ENCODE data around the gene ARL5A. TPM values are rescaled to one million over a fixed set of nuclear protein-coding genes. Genes with fewer than 3 reads are reported as not detected.

Gene ARL5A
- polyA plus RNA-seq, 2 of the 4 experiments (the other 2 are of a cell fraction) = 28.4 to 29.5 TPM

DNA sequence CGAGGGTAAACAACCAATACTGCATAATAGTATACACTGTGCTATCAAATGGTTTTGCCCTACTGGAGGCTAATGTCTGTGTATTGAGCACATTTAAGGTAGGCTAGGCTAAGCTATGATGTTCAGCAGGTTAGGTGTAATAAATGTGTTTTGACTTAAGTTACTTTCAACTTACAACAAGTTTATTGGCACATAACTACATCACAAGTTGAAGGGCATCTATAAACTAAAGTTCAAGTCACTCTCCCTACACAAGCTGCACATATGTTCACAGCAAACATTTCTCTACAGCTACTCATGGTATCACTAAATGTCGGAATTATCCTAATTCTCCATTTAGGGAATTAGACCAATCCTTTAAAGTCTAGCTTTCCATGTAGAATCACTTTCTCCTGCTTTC lies 11.4 kb downstream of the ARL5A start:
- ATAC-seq (no peak), FAIRE-seq (no peak), DNase-seq (ENCODE audit: low read depth in 1 of 2, low spot score in 1 of 2) (no peak)
- Histone ChIP-seq H3K4me2 (no peak overlapping the region), H3K4me3 (no peak overlapping the region), H3K4me1 (no peaks in the 10 kb centered on the region), H3K27ac (no peak overlapping the region), H3K9me3 (no peaks in the 10 kb centered on the region)
- 96% methylated on average over 2 of the region's 2 CpGs for WGBS (ENCODE audit: missing lambda C conversion rate)
- TF ChIP-seq, protein P1, sequence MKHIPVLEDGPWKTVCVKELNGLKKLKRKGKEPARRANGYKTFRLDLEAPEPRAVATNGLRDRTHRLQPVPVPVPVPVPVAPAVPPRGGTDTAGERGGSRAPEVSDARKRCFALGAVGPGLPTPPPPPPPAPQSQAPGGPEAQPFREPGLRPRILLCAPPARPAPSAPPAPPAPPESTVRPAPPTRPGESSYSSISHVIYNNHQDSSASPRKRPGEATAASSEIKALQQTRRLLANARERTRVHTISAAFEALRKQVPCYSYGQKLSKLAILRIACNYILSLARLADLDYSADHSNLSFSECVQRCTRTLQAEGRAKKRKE (CRISPR knock-in tag; IDR thresholded peaks at IDR 0.05; ENCODE audit: low read depth) = no peak
- TF ChIP-seq, protein P2, sequence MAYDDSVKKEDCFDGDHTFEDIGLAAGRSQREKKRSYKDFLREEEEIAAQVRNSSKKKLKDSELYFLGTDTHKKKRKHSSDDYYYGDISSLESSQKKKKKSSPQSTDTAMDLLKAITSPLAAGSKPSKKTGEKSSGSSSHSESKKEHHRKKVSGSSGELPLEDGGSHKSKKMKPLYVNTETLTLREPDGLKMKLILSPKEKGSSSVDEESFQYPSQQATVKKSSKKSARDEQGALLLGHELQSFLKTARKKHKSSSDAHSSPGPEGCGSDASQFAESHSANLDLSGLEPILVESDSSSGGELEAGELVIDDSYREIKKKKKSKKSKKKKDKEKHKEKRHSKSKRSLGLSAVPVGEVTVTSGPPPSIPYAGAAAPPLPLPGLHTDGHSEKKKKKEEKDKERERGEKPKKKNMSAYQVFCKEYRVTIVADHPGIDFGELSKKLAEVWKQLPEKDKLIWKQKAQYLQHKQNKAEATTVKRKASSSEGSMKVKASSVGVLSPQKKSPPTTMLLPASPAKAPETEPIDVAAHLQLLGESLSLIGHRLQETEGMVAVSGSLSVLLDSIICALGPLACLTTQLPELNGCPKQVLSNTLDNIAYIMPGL (CRISPR knock-in tag; IDR thresholded peaks at IDR 0.05; ENCODE audit: borderline replicate concordance) = no peak
- TF ChIP-seq NPAS2 (CRISPR knock-in tag; IDR thresholded peaks at IDR 0.05; ENCODE audit: borderline replicate concordance) (no peak), POLR2A (IDR thresholded peaks at IDR 0.05; ENCODE audit: low read length) (no peak), CHD2 (IDR thresholded peaks at IDR 0.05; ENCODE audit: low read length, partially characterized antibody) (no peak)
- ChIA-PET CTCF (interaction anchor here (1.3 kb wide), 1 partner anchor 9 kb away, joined by 3 read pairs; no protein-coding TSS in a partner anchor), POLR2A (interaction anchor here (1.8 kb wide), 1 partner anchor 11 kb away, joined by 5 read pairs; the partner anchor contains the start of gene ARL5A)

GRCh38 chr2:151815821-151816489 lies 12.3 kb downstream of the ARL5A start:
- no peak for ATAC-seq
- no peak overlapping the region for H3K4me3 ChIP-seq
- ChIA-PET POLR2A (interaction anchor here (1.8 kb wide), 1 partner anchor 12 kb away, joined by 5 read pairs; the partner anchor contains the start of gene ARL5A), CTCF (interaction anchor here (0.7 to 1.3 kb wide), 2 partner anchors 8 to 16 kb away, joined by 3 read pairs; no protein-coding TSS in a partner anchor)
- no peak for DNase-seq (ENCODE audit: low read depth in 1 of 2, low spot score in 1 of 2)
- 0 out of 3 replicates have a peak, but pooled peaks cover 3% of the 10 kb centered on the region for H3K9me3 ChIP-seq
- TF ChIP-seq POLR2AphosphoS2 (conservative IDR thresholded peaks at IDR 0.05; ENCODE audit: low read length) (no peak), EHMT2 (IDR thresholded peaks at IDR 0.05; ENCODE audit: low read depth) (no peak), RFX5 (IDR thresholded peaks at IDR 0.05) (no peak), CHD4 (IDR thresholded peaks at IDR 0.05; ENCODE audit: borderline replicate concordance) (no peak)
- H3K4me1 ChIP-seq = no peaks in the 10 kb centered on the region
- no peak overlapping the region for H3K27ac ChIP-seq
- H3K4me2 ChIP-seq = no peak overlapping the region
- FAIRE-seq = no peak
- WGBS (ENCODE audit: missing lambda C conversion rate) = 89% methylated on average over 9 of the region's 9 CpGs

DNA sequence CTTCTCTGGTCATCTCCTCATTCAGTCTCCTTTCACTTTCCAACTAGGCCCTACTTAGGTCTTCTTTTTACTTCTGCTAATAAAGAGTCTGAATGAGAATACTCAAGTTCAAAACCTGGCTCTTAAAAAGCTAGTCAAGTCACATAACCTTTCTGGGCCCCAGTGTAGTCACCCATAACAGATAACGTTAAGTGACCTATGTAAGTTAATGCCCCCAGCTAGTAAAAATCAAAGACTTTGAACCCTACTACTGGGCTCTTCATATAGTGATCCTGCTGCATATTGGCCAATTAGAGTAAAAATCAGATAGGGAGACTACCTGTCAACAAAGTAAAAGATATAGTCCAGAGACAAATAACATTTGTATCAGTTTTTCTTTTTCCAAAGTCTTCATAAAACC lies 17.7 kb downstream of the ARL5A start:
- ATAC-seq = no peak
- no peak for FAIRE-seq
- Histone ChIP-seq H3K9me3 (0 out of 3 replicates have a peak, but pooled peaks cover 3% of the 10 kb centered on the region), H3K4me1 (no peaks in the 10 kb centered on the region), H3K4me3 (no peak overlapping the region), H3K4me2 (no peak overlapping the region), H3K27ac (no peak overlapping the region)
- no peak for DNase-seq (ENCODE audit: low read depth in 1 of 2, low spot score in 1 of 2)
- CTCF ChIA-PET = no interaction called here
- TF ChIP-seq RFX5 (IDR thresholded peaks at IDR 0.05) = no peak
- TF ChIP-seq PHF8 (IDR thresholded peaks at IDR 0.05; ENCODE audit: borderline replicate concordance, low read depth) = no peak
- no peak for TF ChIP-seq HEYL (CRISPR knock-in tag; IDR thresholded peaks at IDR 0.05)
- TF ChIP-seq KDM5A (IDR thresholded peaks at IDR 0.05) = no peak
- TF ChIP-seq, protein P3, sequence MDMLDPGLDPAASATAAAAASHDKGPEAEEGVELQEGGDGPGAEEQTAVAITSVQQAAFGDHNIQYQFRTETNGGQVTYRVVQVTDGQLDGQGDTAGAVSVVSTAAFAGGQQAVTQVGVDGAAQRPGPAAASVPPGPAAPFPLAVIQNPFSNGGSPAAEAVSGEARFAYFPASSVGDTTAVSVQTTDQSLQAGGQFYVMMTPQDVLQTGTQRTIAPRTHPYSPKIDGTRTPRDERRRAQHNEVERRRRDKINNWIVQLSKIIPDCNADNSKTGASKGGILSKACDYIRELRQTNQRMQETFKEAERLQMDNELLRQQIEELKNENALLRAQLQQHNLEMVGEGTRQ (IDR thresholded peaks at IDR 0.05) = no peak
- no peak for TF ChIP-seq POLR2AphosphoS2 (conservative IDR thresholded peaks at IDR 0.05; ENCODE audit: low read length)
- TF ChIP-seq ZNF302 (CRISPR knock-in tag; IDR thresholded peaks at IDR 0.05) = no peak
- TF ChIP-seq HOXB5 (CRISPR knock-in tag; IDR thresholded peaks at IDR 0.05) = no peak
- no peak for TF ChIP-seq HOXA7 (CRISPR knock-in tag; IDR thresholded peaks at IDR 0.05)
- no peak for TF ChIP-seq CBX8 (IDR thresholded peaks at IDR 0.05)
- TF ChIP-seq, protein P4, sequence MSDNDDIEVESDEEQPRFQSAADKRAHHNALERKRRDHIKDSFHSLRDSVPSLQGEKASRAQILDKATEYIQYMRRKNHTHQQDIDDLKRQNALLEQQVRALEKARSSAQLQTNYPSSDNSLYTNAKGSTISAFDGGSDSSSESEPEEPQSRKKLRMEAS (IDR thresholded peaks at IDR 0.05) = no peak
- TF ChIP-seq, protein P5, sequence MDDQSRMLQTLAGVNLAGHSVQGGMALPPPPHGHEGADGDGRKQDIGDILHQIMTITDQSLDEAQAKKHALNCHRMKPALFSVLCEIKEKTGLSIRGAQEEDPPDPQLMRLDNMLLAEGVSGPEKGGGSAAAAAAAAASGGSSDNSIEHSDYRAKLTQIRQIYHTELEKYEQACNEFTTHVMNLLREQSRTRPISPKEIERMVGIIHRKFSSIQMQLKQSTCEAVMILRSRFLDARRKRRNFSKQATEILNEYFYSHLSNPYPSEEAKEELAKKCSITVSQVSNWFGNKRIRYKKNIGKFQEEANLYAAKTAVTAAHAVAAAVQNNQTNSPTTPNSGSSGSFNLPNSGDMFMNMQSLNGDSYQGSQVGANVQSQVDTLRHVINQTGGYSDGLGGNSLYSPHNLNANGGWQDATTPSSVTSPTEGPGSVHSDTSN (IDR thresholded peaks at IDR 0.05) = no peak
- no peak for TF ChIP-seq HES2 (IDR thresholded peaks at IDR 0.05)
- TF ChIP-seq FOSL2 (IDR thresholded peaks at IDR 0.05) = no peak
- no peak for TF ChIP-seq FOSL2 (CRISPR knock-in tag; IDR thresholded peaks at IDR 0.05)
- no peak for TF ChIP-seq KDM1A (IDR thresholded peaks at IDR 0.05; ENCODE audit: low read depth)
- TF ChIP-seq CEBPB (IDR thresholded peaks at IDR 0.05) = no peak
- TF ChIP-seq ZC3H11A (IDR thresholded peaks at IDR 0.05) = no peak
- TF ChIP-seq, protein P6, sequence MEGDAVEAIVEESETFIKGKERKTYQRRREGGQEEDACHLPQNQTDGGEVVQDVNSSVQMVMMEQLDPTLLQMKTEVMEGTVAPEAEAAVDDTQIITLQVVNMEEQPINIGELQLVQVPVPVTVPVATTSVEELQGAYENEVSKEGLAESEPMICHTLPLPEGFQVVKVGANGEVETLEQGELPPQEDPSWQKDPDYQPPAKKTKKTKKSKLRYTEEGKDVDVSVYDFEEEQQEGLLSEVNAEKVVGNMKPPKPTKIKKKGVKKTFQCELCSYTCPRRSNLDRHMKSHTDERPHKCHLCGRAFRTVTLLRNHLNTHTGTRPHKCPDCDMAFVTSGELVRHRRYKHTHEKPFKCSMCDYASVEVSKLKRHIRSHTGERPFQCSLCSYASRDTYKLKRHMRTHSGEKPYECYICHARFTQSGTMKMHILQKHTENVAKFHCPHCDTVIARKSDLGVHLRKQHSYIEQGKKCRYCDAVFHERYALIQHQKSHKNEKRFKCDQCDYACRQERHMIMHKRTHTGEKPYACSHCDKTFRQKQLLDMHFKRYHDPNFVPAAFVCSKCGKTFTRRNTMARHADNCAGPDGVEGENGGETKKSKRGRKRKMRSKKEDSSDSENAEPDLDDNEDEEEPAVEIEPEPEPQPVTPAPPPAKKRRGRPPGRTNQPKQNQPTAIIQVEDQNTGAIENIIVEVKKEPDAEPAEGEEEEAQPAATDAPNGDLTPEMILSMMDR (IDR thresholded peaks at IDR 0.05) = no peak
- WGBS (ENCODE audit: missing lambda C conversion rate) = 100% methylated on average over 1 of the region's 1 CpG
- POLR2A ChIA-PET = no interaction called here

All from A549 (cell line).